Hippocampal formation (tissue), 2 donors: ENCODE measurements around the gene NRG3.

Source experiments
- DNase-seq, 2 donors: peaks; one replicate each; lab custom pipeline; 2025; lab: John Stamatoyannopoulos, UW

The NRG3 gene

GRCh38 chr10:82817676-82818422 is 942.9 kb downstream of the NRG3 start:
- no peak for DNase-seq

DNA sequence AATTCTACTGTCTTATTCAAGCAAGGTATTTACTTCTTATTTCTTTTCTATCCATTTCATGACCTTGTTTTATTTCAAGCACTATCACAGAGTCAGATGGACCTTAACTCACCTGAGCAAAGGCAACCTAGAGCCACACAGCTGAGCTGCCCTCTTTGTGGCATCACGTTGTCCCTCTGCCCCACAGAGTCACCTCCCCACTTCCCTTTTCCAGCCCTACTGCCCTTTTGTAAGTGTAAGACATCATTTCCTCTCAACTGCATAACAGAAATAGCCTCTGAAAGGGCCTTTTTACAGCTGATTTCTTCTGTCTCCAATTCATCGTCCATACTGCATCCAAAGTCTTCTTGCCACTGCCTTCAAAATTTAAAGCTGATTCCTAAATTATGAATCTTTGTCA is 946.0 kb downstream of the NRG3 start:
- no peak for DNase-seq

DNA sequence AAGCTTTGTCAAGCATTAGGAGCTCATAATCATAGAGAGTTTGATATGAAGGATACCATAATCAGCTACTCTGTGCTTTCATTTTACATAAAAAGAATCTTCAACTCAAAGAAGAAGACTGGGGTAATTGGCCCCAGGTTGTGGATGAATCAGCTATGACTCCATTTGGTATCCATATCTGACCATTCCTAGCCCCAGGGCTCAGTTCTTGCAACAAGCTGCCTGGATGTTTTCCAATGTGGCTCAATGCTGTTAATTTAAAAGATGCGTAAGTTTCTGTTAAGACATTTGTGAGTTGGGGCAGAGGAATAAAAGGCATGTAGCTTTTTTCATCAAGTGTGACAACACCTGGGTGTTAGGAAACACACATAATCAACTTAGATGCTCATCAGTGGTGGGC is 951.1 kb downstream of the NRG3 start:
- no peak for DNase-seq

- DNase-seq: no peak
These were observed 952.9 kb downstream of the NRG3 start for GRCh38 chr10:82827901-82828300.

- DNase-seq: no peak
These were observed 972.2 kb downstream of the NRG3 start for GRCh38 chr10:82847242-82847641.

DNA sequence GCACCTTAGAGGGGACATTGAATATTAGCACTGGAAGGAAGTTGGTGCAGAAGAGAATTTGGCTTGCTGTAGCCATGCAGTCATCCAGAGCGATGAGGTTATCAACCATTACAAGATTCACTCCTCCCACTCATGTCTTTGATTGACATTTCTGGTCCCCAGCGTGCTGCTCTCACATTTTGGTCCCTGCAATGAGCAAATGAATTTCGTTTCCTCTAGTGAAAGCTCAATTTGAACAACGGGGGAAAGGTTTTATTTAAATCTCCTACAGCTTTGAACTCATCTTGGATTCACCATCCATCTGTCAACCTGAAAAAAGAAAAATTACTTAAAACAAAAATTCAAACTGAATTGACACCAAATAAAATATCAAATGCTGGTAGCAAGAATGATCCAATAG is 975.2 kb downstream of the NRG3 start:
- DNase-seq: no peak

GRCh38 chr10:82856957-82857613 is 982.1 kb downstream of the NRG3 start:
- DNase-seq: no peak

GRCh38 chr10:82861889-82862288 is 986.9 kb downstream of the NRG3 start:
- no peak for DNase-seq

GRCh38 chr10:82865366-82865765 is 990.4 kb downstream of the NRG3 start:
- DNase-seq: no peak

DNA sequence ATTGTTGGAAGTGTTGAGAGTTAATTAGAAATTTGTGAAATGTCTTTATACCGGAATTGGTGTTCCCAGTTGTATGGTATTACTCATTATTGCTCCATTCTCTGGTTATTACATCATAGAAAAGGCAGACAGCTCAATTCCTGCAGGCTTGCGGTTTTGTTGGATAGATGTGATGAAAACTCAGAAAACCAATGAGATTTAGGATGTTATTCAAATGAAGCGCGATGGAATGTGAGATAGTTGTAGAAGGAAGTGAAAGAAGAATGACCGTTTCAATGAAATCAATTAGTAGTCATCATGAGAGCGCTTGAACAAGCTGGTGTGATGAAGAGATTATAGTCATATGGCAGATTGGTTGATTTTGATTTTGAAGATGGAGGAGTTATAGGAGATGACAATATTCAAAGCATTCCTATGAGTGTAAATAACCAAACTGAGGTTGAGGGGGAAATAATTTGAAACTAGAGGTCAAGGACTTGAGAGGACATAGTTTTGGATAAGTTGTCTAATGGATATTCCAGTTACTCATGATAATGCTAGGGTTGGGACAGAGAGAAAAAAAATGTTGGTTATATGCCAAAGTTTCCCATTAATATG is 991.5 kb downstream of the NRG3 start:
- no peak for DNase-seq

DNA sequence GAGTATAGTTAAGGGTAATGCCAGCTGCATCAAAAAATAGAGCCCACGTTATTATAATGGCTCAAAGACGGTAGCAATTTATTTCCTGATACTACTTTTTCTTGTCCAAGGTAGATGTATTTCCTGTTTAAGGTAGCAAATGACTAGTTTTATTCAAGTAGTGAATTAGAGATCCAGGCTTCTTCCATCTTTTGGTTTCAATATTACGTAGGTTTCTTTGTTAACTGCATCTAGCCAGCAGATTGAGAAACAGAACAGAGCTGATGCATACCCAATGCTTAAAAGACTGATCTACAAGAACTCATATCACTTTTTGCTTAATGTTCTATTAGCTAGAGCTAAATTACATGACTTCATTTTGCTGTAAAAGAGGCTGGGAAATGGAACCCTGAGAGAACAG is 992.1 kb downstream of the NRG3 start:
- no peak for DNase-seq

DNA sequence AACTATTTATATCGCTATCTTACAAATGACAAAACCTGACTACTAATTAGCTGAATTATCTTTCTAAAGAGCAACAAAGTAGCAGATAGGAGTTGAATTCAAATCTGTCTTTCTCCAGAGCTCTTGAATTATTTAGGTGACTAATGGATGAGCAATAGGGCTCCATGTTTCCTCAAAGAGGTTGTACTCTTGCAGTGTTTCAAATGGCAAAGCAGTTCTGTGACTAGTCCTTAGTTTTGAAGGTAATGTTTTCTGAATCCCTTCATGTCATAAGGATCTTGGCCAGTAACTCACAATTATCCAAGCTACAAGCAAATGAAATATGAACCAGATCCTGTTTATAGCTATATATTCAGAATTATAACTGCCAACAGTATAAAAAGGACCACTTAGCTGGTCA is 999.7 kb downstream of the NRG3 start:
- DNase-seq: no peak

GRCh38 chr10:82880776-82881290 is 1005.8 kb downstream of the NRG3 start:
- DNase-seq: no peak

GRCh38 chr10:82882722-82883121 is 1007.7 kb downstream of the NRG3 start:
- no peak for DNase-seq

- no peak for DNase-seq
These were observed 1008.6 kb downstream of the NRG3 start for GRCh38 chr10:82883603-82884002.

DNA sequence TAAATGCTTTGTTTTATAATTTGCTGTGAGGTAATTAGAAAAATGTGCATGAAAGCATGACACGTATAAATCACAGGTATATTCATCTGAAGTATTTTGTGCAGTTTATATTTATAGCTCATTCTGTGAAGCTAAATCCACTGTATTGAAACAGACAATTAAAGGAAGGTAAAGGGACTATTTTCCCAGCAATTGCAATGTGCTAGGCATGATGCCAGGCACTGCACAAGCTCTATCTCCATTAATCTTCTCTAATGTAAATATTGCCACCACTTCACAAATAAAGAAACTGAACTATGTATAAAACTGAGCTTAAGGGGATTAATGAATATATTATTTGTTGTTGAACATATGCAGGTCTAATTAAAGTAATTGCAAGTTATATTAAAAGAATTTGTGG is 1012.5 kb downstream of the NRG3 start:
- no peak for DNase-seq

- DNase-seq: no peak
These were observed 1013.9 kb downstream of the NRG3 start for GRCh38 chr10:82888809-82889455.

- no peak for DNase-seq
These were observed 1014.7 kb downstream of the NRG3 start for GRCh38 chr10:82889728-82890127.

DNA sequence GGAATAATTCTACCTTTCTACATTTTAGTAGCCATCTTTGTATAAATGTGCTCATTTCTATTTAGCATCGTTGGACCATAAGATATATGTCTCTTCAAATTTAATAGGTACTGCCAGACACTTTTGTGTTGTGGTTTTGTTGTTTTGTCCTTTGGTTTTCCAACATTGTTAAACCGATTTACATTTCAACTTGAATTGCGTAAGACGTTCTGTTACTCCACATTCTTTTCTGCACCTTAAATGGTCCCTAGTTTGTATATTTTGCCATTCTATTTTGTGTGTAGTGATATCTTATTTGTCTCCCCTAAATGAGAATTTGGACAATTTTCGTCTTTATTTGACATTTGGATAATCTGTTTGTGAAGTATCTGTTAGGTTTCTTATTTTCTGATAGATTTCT is 1015.6 kb downstream of the NRG3 start:
- DNase-seq: no peak

- no peak for DNase-seq
These were observed 1033.1 kb downstream of the NRG3 start for GRCh38 chr10:82908096-82908495.

DNA sequence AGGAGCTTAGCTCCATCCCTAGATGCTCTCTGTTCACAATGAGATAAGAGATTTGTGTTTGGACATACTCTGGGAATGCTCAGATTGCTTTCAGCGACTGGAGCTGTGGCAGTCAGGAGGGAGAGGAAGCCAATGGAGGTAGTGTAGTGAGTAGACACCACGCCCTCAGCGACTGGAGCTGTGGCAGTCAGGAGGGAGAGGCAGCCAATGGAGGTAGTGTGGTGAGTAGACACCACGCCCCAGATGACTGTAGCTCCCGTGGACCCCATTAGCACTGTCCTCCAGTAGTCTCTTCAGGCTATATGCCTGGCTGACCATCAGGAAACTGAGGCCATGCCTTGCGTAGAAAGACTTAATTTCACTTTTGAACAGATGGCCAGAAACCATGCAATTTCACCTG is 1033.8 kb downstream of the NRG3 start:
- DNase-seq: no peak

DNA sequence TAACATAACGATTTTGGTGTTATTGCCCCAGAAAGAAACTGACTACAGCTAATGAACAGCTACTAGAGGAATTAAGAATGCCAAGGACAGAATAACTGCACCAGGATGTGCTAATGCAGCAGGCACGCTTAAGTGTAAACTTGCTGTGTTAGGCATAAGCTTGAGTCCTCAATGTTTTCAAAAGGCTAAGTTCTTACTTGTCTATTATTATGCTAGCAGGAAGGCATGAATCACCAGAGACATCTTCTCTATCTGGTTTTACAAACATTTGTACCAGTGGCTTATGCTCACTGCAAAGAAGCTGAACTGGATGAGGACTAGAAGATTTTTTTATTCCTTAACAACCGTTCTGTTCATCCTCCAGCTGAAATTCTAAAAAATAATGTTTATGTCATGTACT is 1035.3 kb downstream of the NRG3 start:
- DNase-seq: no peak
